ENCODE results near the gene DIP2C. TPM values are rescaled to one million over a fixed set of nuclear protein-coding genes. Genes with fewer than 3 reads are reported as not detected.
"Not testable (repeated sequence)": the region's sequence is repeated elsewhere in the genome, so short reads cannot be mapped to it uniquely, and the experiment has no call there.

DIP2C gene
- polyA plus RNA-seq, 3 donors: 0.11 TPM; not detected in 2

DNA sequence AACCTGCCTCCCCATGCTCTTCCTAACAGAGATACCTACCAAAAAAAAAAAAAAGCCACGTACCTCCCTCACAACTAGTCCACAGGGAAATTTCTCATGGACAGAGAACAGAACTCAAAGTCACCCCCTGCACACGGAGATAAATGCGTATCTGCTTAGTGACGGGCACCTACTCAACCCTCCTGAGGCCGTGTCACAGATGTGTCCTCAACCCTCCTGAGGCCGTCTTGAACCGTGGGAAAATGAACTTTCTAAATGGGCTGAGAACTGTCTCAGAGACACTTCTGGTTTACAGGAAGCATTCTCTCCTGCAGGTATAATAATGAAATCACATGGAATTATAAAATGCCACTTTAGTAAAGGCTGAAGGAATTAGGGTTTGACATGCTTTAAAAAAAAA lies 155.9 kb downstream of the DIP2C start:
- intact Hi-C loops (cut with micrococcal nuclease): no loop called here
- no peaks in the 10 kb centered on the region for H3K4me1 ChIP-seq (ENCODE audit: control insufficient read depth in 1 of 2, insufficient read depth in 2 of 2, low read length in 2 of 2)
- Mint-ChIP-seq H3K27me3 (ENCODE audit: low read depth in 3 of 3) (peaks cover 6 to 22% (median 8%) of the 10 kb centered on the region in 3 donors), H3K4me3 (no peak overlapping the region), H3K4me1 (no peaks in the 10 kb centered on the region), H3K27ac (no peak overlapping the region), H3K36me3 (no peaks in the 10 kb centered on the region), H3K9me3 (peaks cover 0 to 2% (median 0%) of the 10 kb centered on the region in 7 donors)
- 96% methylated on average over 6 of the region's 7 CpGs for WGBS (ENCODE audit: insufficient coverage)
- no peak overlapping the region for H3K4me2 ChIP-seq (replicated peaks; ENCODE audit: extremely low read depth, low read length, poor library complexity, severe bottlenecking)
- no peaks in the 10 kb centered on the region for H3K79me2 ChIP-seq (ENCODE audit: insufficient read depth, low read length)
- no peak overlapping the region for H3K27ac ChIP-seq (ENCODE audit: low read depth in 1 of 2, low read length in 2 of 2)
- H3K4me3 ChIP-seq (replicated peaks in 1 of 3; ENCODE audit: low read depth in 2 of 3, low read length in 3 of 3): no peak overlapping the region
- no peaks in the 10 kb centered on the region for H3K27me3 ChIP-seq (ENCODE audit: control insufficient read depth in 2 of 2, insufficient read depth in 2 of 2, low read length in 2 of 2)
- no peaks in the 10 kb centered on the region for H3K36me3 ChIP-seq (replicated peaks in 1 of 2; ENCODE audit: control insufficient read depth in 1 of 2, insufficient read depth in 2 of 2, low read length in 2 of 2)
- H3K9me3 ChIP-seq (replicated peaks in 1 of 2; ENCODE audit: control insufficient read depth in 1 of 2, insufficient read depth in 1 of 2, low read length in 2 of 2): no peaks in the 10 kb centered on the region
- no peak overlapping the region for H2AFZ ChIP-seq (ENCODE audit: insufficient read depth, low read depth, low read length, poor library complexity, severe bottlenecking)
- H3K9ac ChIP-seq (ENCODE audit: insufficient read depth, low read length, poor library complexity, severe bottlenecking): no peak overlapping the region
- no peak for DNase-seq
- no peak for TF ChIP-seq CTCF (IDR thresholded peaks at IDR 0.05)
- no peaks in the 10 kb centered on the region for H4K20me1 ChIP-seq (ENCODE audit: insufficient read depth, low read length)

- H3K4me1 Mint-ChIP-seq: no peaks in the 10 kb centered on the region
- no peak for DNase-seq
- Histone ChIP-seq H3K27me3 (ENCODE audit: control insufficient read depth in 2 of 2, insufficient read depth in 2 of 2, low read length in 2 of 2) (no peaks in the 10 kb centered on the region), H2AFZ (ENCODE audit: insufficient read depth, low read depth, low read length, poor library complexity, severe bottlenecking) (no peak overlapping the region), H4K20me1 (ENCODE audit: insufficient read depth, low read length) (no peaks in the 10 kb centered on the region), H3K4me2 (replicated peaks; ENCODE audit: extremely low read depth, low read length, poor library complexity, severe bottlenecking) (no peak overlapping the region), H3K36me3 (replicated peaks in 1 of 2; ENCODE audit: control insufficient read depth in 1 of 2, insufficient read depth in 2 of 2, low read length in 2 of 2) (no peaks in the 10 kb centered on the region), H3K9ac (ENCODE audit: insufficient read depth, low read length, poor library complexity, severe bottlenecking) (no peak overlapping the region), H3K4me3 (replicated peaks in 1 of 3; ENCODE audit: low read depth in 2 of 3, low read length in 3 of 3) (no peak overlapping the region), H3K79me2 (ENCODE audit: insufficient read depth, low read length) (no peaks in the 10 kb centered on the region), H3K27ac (ENCODE audit: low read depth in 1 of 2, low read length in 2 of 2) (no peak overlapping the region), H3K4me1 (ENCODE audit: control insufficient read depth in 1 of 2, insufficient read depth in 2 of 2, low read length in 2 of 2) (no peaks in the 10 kb centered on the region), H3K9me3 (replicated peaks in 1 of 2; ENCODE audit: control insufficient read depth in 1 of 2, insufficient read depth in 1 of 2, low read length in 2 of 2) (no peaks in the 10 kb centered on the region)
- H3K27ac Mint-ChIP-seq: no peak overlapping the region
- no peaks in the 10 kb centered on the region for H3K36me3 Mint-ChIP-seq
- peaks cover 6 to 25% (median 8%) of the 10 kb centered on the region in 3 donors for H3K27me3 Mint-ChIP-seq (ENCODE audit: low read depth in 3 of 3)
- 100% methylated on average over 2 of the region's 7 CpGs for WGBS (ENCODE audit: insufficient coverage)
- no peak for TF ChIP-seq CTCF (IDR thresholded peaks at IDR 0.05)
- peaks cover 0 to 2% (median 0%) of the 10 kb centered on the region in 7 donors for H3K9me3 Mint-ChIP-seq
- intact Hi-C loops (cut with micrococcal nuclease): no loop called here
- H3K4me3 Mint-ChIP-seq: no peak overlapping the region
Measured at GRCh38 chr10:533186-533585, 156.3 kb downstream of the DIP2C start.

GRCh38 chr10:532331-532730 lies 157.1 kb downstream of the DIP2C start:
- H3K4me1 ChIP-seq (ENCODE audit: control insufficient read depth in 1 of 2, insufficient read depth in 2 of 2, low read length in 2 of 2); H3K27me3 ChIP-seq (ENCODE audit: control insufficient read depth in 2 of 2, insufficient read depth in 2 of 2, low read length in 2 of 2); H3K36me3 ChIP-seq (replicated peaks in 1 of 2; ENCODE audit: control insufficient read depth in 1 of 2, insufficient read depth in 2 of 2, low read length in 2 of 2); H3K9me3 Mint-ChIP-seq; H3K4me1 Mint-ChIP-seq; H3K4me2 ChIP-seq (replicated peaks; ENCODE audit: extremely low read depth, low read length, poor library complexity, severe bottlenecking); H2AFZ ChIP-seq (ENCODE audit: insufficient read depth, low read depth, low read length, poor library complexity, severe bottlenecking); H3K27ac ChIP-seq (ENCODE audit: low read depth in 1 of 2, low read length in 2 of 2); H3K4me3 Mint-ChIP-seq; H4K20me1 ChIP-seq (ENCODE audit: insufficient read depth, low read length); H3K9ac ChIP-seq (ENCODE audit: insufficient read depth, low read length, poor library complexity, severe bottlenecking); H3K4me3 ChIP-seq (replicated peaks in 1 of 3; ENCODE audit: low read depth in 2 of 3, low read length in 3 of 3); H3K9me3 ChIP-seq (replicated peaks in 1 of 2; ENCODE audit: control insufficient read depth in 1 of 2, insufficient read depth in 1 of 2, low read length in 2 of 2); H3K36me3 Mint-ChIP-seq; DNase-seq; H3K79me2 ChIP-seq (ENCODE audit: insufficient read depth, low read length); H3K27ac Mint-ChIP-seq; intact Hi-C loops (cut with micrococcal nuclease): not testable (repeated sequence)
- peaks cover 5 to 23% (median 7%) of the 10 kb centered on the region in 3 donors for H3K27me3 Mint-ChIP-seq (ENCODE audit: low read depth in 3 of 3)
- WGBS (ENCODE audit: insufficient coverage): 100% methylated on average over 1 of the region's 2 CpGs

All from CD14-positive monocyte (primary cell).